GM21423 (cell line): ENCODE measurements around the gene TET2.
A peak's percentile ranks its signal among the peaks of the same experiment; 100 is the strongest.

Experiments used
- ATAC-seq: cut with Tn5 transposase; IDR thresholded peaks from one replicate; pipeline ENCODE4 v1.9.1; 2021; ENCODE audit warnings: mild to moderate bottlenecking, moderate library complexity; ENCODE audit not compliant: unreplicated experiment

TET2 gene

DNA sequence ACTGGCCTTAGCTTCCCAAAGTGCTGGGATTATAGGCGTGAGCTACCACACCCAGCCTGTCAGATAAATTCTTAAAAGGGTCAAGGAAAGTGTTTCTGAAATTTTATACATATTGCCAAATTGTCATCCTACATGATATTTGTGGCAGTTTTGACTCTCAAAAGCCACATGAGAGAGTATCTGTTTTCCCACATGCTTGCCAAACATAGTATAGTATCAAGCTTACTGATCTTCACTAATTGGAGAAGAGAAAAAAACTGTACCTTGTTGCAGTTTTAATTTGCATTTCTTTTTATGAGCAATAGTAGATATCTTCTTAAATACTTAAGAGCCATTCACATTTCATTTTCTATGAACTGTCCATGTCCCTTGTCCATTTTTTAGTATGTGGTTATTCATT, 83.6 kb downstream of the TET2 start:
- ATAC-seq = no peak

DNA sequence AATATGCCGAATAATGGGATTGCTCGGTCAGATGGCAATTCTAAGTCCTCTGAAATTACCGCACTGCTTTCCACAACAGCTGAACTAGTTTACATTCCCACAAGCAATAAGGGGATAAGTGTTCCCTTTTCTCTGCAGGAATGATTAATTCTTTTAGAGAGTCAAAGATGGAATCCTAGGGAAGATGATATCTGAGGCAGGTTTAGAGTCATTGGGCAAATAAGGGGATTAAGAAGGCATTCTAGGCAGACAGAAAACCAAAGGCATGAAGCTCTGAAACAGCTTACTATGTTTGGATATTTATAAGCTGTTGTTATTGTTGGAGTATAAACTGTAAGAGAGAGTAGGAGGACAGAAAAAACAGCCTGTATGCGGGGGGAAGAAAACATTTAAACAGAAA, 85.7 kb downstream of the TET2 start:
- ATAC-seq = no peak

DNA sequence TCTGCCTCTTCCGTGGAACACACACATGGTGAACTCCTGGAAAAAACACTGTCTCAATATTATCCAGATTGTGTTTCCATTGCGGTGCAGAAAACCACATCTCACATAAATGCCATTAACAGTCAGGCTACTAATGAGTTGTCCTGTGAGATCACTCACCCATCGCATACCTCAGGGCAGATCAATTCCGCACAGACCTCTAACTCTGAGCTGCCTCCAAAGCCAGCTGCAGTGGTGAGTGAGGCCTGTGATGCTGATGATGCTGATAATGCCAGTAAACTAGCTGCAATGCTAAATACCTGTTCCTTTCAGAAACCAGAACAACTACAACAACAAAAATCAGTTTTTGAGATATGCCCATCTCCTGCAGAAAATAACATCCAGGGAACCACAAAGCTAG, 87.9 kb downstream of the TET2 start:
- no peak for ATAC-seq

DNA sequence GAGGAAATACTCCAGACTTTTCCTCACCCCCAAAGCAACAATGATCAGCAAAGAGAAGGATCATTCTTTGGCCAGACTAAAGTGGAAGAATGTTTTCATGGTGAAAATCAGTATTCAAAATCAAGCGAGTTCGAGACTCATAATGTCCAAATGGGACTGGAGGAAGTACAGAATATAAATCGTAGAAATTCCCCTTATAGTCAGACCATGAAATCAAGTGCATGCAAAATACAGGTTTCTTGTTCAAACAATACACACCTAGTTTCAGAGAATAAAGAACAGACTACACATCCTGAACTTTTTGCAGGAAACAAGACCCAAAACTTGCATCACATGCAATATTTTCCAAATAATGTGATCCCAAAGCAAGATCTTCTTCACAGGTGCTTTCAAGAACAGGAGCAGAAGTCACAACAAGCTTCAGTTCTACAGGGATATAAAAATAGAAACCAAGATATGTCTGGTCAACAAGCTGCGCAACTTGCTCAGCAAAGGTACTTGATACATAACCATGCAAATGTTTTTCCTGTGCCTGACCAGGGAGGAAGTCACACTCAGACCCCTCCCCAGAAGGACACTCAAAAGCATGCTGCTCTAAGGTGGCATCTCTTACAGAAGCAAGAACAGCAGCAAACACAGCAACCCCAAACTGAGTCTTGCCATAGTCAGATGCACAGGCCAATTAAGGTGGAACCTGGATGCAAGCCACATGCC, 89.7 kb downstream of the TET2 start:
- ATAC-seq = peak; percentile 93

DNA sequence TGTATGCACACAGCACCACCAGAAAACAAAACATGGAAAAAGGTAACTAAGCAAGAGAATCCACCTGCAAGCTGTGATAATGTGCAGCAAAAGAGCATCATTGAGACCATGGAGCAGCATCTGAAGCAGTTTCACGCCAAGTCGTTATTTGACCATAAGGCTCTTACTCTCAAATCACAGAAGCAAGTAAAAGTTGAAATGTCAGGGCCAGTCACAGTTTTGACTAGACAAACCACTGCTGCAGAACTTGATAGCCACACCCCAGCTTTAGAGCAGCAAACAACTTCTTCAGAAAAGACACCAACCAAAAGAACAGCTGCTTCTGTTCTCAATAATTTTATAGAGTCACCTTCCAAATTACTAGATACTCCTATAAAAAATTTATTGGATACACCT, 90.2 kb downstream of the TET2 start:
- peak; percentile 15 for ATAC-seq

DNA sequence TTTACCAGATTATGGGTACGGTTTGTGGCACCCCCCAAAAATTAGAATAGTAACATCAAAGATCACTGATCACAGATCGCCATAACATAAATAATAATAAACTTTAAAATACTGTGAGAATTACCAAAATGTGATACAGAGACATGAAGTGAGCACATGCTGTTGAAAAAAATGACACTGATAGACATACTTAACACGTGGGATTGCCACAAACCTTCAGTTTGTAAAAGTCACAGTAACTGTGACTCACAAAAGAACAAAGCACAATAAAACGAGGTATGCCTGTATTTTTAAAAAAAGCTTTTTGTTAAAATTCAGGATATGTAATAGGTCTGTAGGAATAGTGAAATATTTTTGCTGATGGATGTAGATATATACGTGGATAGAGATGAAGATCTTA, 93.4 kb downstream of the TET2 start:
- ATAC-seq = no peak

DNA sequence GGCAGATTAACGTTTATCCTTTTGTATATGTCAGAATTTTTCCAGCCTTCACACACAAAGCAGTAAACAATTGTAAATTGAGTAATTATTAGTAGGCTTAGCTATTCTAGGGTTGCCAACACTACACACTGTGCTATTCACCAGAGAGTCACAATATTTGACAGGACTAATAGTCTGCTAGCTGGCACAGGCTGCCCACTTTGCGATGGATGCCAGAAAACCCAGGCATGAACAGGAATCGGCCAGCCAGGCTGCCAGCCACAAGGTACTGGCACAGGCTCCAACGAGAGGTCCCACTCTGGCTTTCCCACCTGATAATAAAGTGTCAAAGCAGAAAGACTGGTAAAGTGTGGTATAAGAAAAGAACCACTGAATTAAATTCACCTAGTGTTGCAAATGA, 94.8 kb downstream of the TET2 start:
- ATAC-seq = no peak

DNA sequence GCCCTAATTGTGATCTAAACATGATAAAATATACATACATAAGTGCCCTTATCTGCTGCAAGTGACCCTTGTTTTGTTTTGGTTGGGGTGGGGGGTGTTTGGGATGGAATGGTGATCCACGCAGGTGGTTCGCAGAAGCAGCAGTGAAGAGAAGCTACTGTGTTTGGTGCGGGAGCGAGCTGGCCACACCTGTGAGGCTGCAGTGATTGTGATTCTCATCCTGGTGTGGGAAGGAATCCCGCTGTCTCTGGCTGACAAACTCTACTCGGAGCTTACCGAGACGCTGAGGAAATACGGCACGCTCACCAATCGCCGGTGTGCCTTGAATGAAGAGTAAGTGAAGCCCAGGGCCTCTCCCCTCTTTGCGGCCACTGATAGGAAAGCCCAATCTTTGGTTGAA, 96.8 kb downstream of the TET2 start:
- no peak for ATAC-seq

DNA sequence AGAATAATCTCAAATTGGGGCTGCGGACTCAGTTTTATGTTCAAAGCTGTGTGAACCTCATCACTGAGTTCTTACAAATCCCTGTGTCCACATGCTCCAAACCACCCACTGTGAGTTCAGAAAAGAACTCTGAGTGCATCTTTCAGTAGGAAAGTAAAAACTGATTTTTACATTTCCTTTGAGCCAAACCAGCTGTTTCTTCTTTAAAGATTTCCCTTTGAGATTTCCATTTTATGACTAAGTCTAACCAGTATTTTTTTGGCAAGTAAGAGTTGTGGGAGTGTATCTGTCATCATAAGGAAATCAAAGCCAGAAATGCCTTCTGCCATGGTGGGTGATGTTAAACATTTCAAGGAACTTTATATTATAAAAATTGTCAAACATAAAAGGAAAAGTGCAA, 100.0 kb downstream of the TET2 start:
- ATAC-seq = no peak

DNA sequence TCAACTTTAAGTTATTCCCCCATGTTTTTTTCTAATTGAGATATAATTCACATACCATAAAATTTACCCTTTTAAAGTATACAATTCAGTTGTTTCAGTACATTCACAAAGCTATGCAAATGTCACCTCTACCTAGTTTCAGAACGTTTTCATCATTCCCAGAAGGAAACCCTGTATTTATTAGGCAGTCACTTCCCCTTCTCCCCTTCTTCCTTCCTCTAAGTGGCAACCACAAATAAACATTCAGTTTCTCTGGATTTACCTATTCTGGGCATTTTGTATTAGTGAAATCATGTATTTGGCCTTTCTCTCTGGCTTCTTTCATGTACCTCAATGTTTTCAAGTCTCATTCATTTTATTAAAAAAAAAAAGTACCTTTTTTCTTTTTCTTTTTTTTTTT, 101.9 kb downstream of the TET2 start:
- no peak for ATAC-seq

DNA sequence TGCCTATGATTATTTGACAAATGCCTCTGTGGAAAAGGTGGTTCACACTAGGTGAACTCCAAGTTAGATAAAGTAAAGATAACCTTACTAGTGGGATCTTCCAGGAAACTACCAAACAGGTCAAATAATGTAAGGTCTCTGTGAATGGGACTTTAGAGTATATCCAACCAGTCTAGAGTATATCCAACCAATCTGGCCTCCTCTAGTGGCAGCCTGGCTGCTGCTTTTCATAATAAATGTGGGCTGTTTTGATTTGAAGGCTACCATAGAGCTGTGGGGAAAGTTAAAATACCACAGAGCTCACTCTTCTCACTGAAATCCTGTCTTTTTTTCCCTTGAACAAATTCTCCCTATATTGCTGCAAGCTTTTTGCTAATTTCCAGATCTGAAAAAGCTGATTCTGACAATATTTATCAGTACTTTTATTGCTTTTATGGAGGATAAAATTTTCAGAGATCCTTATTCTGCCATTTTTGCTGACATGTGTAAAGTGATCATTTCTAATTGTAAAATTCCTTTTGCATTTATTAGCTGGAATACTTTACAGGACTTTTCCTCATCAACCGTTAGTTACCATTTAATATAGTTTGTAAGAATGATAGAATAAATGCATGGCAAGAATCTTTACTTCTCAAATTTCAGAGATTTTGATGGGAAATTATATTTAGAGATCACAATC, 111.3 kb downstream of the TET2 start:
- ATAC-seq = no peak

DNA sequence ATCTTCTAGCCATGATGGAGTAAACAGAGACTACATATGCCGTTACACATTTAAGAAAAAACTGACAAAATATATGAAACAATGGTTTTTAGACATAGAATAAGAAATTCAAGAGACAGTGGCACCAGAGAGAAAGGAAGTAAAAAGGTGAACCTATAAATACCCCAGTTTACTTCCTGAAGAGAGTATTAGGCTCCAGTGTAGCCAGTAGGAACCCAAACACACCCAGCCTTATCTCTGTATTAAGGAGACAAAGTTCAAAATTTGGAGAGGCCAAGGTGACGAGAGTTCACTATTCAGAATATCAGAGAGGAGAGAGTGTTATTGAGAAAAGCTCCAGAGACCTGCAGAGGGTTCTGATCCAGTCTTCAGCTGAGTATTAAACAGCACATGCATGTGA, 119.0 kb downstream of the TET2 start:
- no peak for ATAC-seq

DNA sequence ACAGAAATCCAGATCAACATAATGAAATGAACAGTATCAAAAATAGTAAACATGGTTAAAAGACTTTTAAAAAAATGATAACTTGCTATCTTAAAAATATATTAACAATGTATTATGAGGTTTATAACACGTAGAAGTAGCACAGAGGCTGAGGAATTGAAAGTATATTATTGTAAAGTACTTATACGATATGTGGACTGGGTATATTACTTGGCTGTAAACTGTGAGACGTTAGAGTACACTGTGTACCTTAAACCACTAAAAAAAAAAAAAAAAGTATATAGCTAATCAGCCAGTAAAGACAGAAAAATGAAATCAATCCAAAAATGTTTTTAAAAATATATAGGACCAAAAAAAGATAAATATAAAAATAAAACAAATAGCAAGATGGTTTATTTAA, 120.6 kb downstream of the TET2 start:
- ATAC-seq = no peak

DNA sequence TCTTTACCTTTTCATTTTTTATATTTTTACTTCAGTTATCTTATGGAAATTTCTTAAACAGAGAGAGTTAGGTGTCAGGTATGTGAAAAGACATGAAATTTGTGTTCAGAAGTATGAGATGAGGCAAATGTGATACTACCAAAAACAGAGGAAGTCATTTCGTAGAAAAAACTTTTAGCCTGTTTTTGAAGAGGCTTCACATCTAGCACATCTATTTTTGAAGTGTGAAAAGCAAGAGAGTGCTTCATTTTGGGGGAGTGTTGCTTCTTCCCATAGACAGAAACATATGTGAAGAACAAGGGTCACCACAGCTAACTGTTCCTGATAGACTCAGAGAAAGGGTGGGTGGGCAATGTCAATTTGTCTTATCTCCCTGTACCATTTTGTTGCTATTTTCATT, 125.3 kb downstream of the TET2 start:
- ATAC-seq = no peak

DNA sequence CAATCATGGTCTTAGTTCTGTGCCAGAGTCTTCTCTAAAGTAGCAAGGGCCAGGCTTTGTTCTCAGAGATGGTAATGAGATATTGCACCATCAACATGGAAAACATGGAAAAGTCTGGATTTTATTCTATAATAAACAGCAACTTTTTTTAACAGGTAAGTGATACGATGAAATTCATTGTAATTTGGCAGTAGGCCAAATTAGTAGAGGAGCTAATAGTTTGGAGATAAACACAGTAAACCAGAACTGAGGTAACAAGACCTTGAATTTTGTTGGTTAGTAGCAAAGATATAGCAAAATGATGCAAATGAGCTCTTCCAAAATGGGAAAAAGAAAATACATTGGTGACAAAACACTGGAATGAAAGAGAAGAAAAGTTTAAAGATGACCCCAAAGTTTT, 126.6 kb downstream of the TET2 start:
- ATAC-seq = no peak

DNA sequence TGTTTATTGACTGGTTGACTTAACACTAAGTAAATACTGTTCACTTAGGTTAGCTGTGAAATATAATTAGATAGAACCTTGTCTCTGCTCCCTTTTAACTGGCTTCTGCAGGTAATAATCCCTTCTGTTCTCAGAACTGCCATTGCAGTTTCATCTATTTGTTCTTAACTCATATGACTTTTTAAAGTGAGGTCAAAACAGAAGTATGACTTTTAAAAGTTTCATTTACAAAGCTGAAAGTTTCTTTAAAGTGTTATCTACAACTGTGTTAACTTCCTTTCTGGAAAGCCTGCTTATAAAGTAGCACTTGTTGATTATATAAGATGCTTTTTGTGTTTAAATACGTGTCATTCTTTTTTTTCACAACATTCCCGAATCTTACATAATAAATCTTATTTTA, 127.4 kb downstream of the TET2 start:
- ATAC-seq = no peak

DNA sequence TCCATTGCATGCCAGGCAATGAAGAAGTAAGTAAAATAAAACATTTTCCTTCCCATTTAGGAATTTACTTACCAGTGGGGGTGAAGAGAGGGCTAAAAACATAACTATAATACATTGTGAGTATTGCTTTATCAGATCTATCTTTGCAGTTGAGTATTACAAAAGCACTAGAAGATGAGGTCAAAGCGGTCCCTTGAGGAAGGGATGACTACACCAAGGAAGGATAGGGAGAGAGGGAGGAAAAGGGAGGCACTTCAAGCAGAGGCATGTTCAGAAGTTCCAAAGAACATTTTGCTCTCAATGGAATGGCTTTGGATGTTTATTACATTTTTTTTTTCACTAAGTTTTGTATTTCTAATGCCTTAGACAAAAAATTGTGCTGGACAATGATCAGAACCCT, 127.8 kb downstream of the TET2 start:
- ATAC-seq = no peak

DNA sequence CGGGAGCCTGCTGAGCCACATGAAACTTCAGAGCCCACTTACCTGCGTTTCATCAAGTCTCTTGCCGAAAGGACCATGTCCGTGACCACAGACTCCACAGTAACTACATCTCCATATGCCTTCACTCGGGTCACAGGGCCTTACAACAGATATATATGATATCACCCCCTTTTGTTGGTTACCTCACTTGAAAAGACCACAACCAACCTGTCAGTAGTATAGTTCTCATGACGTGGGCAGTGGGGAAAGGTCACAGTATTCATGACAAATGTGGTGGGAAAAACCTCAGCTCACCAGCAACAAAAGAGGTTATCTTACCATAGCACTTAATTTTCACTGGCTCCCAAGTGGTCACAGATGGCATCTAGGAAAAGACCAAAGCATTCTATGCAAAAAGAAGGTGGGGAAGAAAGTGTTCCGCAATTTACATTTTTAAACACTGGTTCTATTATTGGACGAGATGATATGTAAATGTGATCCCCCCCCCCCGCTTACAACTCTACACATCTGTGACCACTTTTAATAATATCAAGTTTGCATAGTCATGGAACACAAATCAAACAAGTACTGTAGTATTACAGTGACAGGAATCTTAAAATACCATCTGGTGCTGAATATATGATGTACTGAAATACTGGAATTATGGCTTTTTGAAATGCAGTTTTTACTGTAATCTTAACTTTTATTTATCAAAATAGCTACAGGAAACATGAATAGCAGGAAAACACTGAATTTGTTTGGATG, 129.9 kb downstream of the TET2 start:
- no peak for ATAC-seq

DNA sequence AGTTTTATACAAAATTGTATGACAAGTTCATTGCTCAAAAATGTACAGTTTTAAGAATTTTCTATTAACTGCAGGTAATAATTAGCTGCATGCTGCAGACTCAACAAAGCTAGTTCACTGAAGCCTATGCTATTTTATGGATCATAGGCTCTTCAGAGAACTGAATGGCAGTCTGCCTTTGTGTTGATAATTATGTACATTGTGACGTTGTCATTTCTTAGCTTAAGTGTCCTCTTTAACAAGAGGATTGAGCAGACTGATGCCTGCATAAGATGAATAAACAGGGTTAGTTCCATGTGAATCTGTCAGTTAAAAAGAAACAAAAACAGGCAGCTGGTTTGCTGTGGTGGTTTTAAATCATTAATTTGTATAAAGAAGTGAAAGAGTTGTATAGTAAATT, 131.0 kb downstream of the TET2 start:
- no peak for ATAC-seq

DNA sequence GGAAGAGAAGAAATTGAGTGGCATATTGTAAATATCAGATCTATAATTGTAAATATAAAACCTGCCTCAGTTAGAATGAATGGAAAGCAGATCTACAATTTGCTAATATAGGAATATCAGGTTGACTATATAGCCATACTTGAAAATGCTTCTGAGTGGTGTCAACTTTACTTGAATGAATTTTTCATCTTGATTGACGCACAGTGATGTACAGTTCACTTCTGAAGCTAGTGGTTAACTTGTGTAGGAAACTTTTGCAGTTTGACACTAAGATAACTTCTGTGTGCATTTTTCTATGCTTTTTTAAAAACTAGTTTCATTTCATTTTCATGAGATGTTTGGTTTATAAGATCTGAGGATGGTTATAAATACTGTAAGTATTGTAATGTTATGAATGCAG, 132.6 kb downstream of the TET2 start:
- ATAC-seq = no peak

DNA sequence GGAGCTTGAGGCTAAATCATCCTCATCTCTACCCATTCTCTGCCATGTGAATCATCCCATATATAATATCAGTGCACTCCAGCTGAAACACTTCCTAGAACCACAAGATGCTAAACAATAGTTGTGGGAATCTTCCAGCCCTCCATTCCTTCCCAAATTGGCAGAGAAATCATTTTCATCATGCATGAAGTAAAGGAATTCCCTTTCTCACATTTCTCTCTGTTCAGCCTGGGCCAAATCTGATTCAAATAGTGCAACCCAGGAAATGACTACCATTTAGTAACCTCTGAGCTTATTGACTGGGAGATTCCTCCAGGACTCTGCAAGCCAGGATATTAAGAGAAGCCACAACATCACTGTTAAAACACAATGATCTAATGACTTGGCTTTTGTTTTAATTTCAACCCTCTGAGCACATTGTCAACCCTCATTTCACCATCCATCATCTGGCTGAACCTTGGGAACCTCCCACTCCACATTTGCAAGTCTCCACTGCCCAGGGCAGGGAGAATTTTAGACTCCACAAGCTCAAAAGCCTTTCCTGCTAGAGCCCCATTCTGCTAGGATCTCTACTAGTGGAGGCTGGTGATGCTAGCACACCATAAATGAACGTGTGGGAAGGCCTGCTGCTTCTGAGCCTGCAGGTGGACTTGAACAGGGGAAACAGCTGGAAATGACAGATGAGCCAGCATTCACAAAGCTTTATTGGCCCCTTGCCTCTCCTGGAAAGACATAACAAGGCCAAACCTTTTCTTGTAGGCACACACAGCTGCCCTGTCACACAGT, 133.9 kb downstream of the TET2 start:
- ATAC-seq = no peak

DNA sequence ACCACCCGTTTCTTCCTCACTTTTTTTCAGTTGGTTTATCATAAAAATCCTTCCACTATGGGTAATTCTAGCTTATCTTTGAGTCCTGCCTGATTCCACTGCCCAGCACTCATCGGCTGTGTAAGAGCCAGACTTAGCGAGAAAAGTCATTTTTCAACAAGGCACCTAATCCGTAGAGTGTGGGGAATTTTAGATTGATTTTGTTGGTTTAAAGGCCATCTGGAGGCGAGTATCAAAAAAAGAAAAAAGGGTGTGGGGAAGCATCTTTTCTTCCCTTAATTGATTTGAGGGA, 134.4 kb downstream of the TET2 start:
- no peak for ATAC-seq
